Embryonic facial prominence (tissue), 1 donor: Measurements from ENCODE around the gene PDLIM7.
"Not testable (repeated sequence)": the region's sequence is repeated elsewhere in the genome, so short reads cannot be mapped to it uniquely, and the experiment has no call there.

Source experiments
- DNase-seq: peaks from one replicate; pipeline ENCODE4 v3.0.0-alpha.2; 2016; ENCODE audit errors: extremely low spot score

Gene PDLIM7

GRCh38 chr5:177497292-177498012 is at the start of gene PDLIM7:
Gene PDLIM7, minus strand, starts transcription at chr5:177497604. Its CDS starts 1,092 bp downstream, at chr5:177496512.
- peak; percentile 94 for DNase-seq

GRCh38 chr5:177546258-177546741 is 48.9 kb upstream of the PDLIM7 start:
- no peak for DNase-seq

GRCh38 chr5:177545487-177546257 is 48.3 kb upstream of the PDLIM7 start:
- DNase-seq, result no peak

- no peak for DNase-seq
These were observed 45.5 kb upstream of the PDLIM7 start for GRCh38 chr5:177542816-177543465.

- no peak for DNase-seq
These were observed 43.0 kb upstream of the PDLIM7 start for GRCh38 chr5:177540438-177540837.

- DNase-seq, result no peak
These were observed 42.0 kb upstream of the PDLIM7 start for GRCh38 chr5:177539411-177539810.

- no peak for DNase-seq
These were observed 41.5 kb upstream of the PDLIM7 start for GRCh38 chr5:177538876-177539275.

GRCh38 chr5:177537389-177538361 is 40.3 kb upstream of the PDLIM7 start:
- DNase-seq, result no peak

- DNase-seq, result no peak
These were observed 39.0 kb upstream of the PDLIM7 start for GRCh38 chr5:177536386-177536785.

- no peak for DNase-seq
These were observed 37.7 kb upstream of the PDLIM7 start for GRCh38 chr5:177535125-177535524.

GRCh38 chr5:177534433-177534832 is 37.0 kb upstream of the PDLIM7 start:
- DNase-seq, result not testable (repeated sequence)

- no peak for DNase-seq
These were observed 34.0 kb upstream of the PDLIM7 start for GRCh38 chr5:177531209-177531940.

GRCh38 chr5:177530638-177531037 is 33.2 kb upstream of the PDLIM7 start:
- DNase-seq, result no peak

GRCh38 chr5:177529247-177530203 is 32.1 kb upstream of the PDLIM7 start:
- no peak for DNase-seq

GRCh38 chr5:177528631-177529030 is 31.2 kb upstream of the PDLIM7 start:
- no peak for DNase-seq

GRCh38 chr5:177527595-177527994 is 30.2 kb upstream of the PDLIM7 start:
- no peak for DNase-seq

GRCh38 chr5:177526791-177527190 is 29.4 kb upstream of the PDLIM7 start:
- no peak for DNase-seq

- no peak for DNase-seq
These were observed 28.8 kb upstream of the PDLIM7 start for GRCh38 chr5:177526191-177526590.

GRCh38 chr5:177524941-177525655 is 27.7 kb upstream of the PDLIM7 start:
- DNase-seq, result no peak
